Neural cell (in vitro differentiated cells): ENCODE measurements around the gene PHKG1. TPM values are rescaled to one million over a fixed set of nuclear protein-coding genes. Genes with fewer than 3 reads are reported as not detected.

ENCODE experiments used
- H2AFZ ChIP-seq: fragments of 200-600, 300-800 bp; sonication (generic), shearing (Covaris generic); 2 replicates; pipeline ENCODE4 v1.6.0; 2014; ENCODE audit warnings: low read depth, mild to moderate bottlenecking, antibody characterized with exemption, low read length, moderate library complexity
- H3F3A ChIP-seq: fragments of 200-600 bp; shearing (Covaris generic); 2 replicates; pipeline ENCODE4 v1.6.1; 2016; ENCODE audit warnings: mild to moderate bottlenecking, moderate library complexity, mixed read lengths, antibody characterized with exemption, low read length; ENCODE audit not compliant: insufficient read depth, poor library complexity, severe bottlenecking
- H3K27ac ChIP-seq: fragments of 200-600, 300-800 bp; sonication (generic), shearing (Covaris generic); 2 replicates; pipeline ENCODE4 v1.5.1; 2014; ENCODE audit warnings: mild to moderate bottlenecking, low read length, moderate library complexity
- H3K27me3 ChIP-seq: fragments of 300-800, 200-600 bp; sonication (generic), shearing (Covaris generic); 2 replicates; pipeline ENCODE4 v1.6.0; 2014; ENCODE audit warnings: mild to moderate bottlenecking, low read depth, low read length, moderate library complexity; ENCODE audit not compliant: insufficient read depth
- H3K36me3 ChIP-seq: fragments of 300-800, 200-600 bp; sonication (generic), shearing (Covaris generic); 2 replicates; pipeline ENCODE4 v1.5.1; 2014; ENCODE audit warnings: mild to moderate bottlenecking, antibody characterized with exemption, low read length, moderate library complexity; ENCODE audit not compliant: insufficient read depth
- H3K4me2 ChIP-seq: fragments of 300-800, 200-600 bp; sonication (generic), shearing (Covaris generic); 2 replicates; pipeline ENCODE4 v1.6.0; 2014; ENCODE audit warnings: mild to moderate bottlenecking, low read length
- H3K4me3 ChIP-seq: fragments of 300-800, 200-600 bp; sonication (generic), shearing (Covaris generic); 2 replicates; pipeline ENCODE4 v1.5.1; 2014; ENCODE audit warnings: mild to moderate bottlenecking, low read length, moderate library complexity
- H3K79me2 ChIP-seq: fragments of 200-600 bp; shearing (Covaris generic); replicated peaks from 2 replicates; pipeline ENCODE4 v1.6.0; 2014; ENCODE audit warnings: mild to moderate bottlenecking, low read length, moderate library complexity; ENCODE audit not compliant: insufficient read depth
- H3K9ac ChIP-seq: fragments of 300-800, 200-600 bp; sonication (generic), shearing (Covaris generic); 2 replicates; pipeline ENCODE4 v1.6.1; 2016; ENCODE audit warnings: mild to moderate bottlenecking, low read length, mixed read lengths
- H3K9me2 ChIP-seq: fragments of 200-600 bp; shearing (Covaris generic); 2 replicates; pipeline ENCODE4 v1.6.1; 2016; ENCODE audit warnings: mild to moderate bottlenecking, low read length, mixed read lengths; ENCODE audit not compliant: insufficient read depth
- H3K9me3 ChIP-seq: fragments of 200-600, 300-800 bp; sonication (generic), shearing (Covaris generic); 2 replicates; pipeline ENCODE4 v1.6.1; 2016; ENCODE audit warnings: mild to moderate bottlenecking, mixed run types, low read length, moderate library complexity, mixed read lengths
- H4K20me1 ChIP-seq: fragments of 200-600 bp; shearing (Covaris generic); 2 replicates; pipeline ENCODE4 v1.6.1; 2016; ENCODE audit warnings: mild to moderate bottlenecking, mixed run types; ENCODE audit not compliant: insufficient read depth
- EP300 ChIP-seq: fragments of 450-650 bp; conservative IDR thresholded peaks from 2 replicates; pipeline ENCODE4 v1.6.1; 2014; ENCODE audit warnings: antibody characterized with exemption, mild to moderate bottlenecking, moderate library complexity; ENCODE audit not compliant: poor library complexity, severe bottlenecking
- EZH2 ChIP-seq: fragments of 200-600, 300-800 bp; shearing (Covaris generic), sonication (generic); IDR thresholded peaks from 2 replicates; pipeline ENCODE4 v1.6.1; 2014; ENCODE audit warnings: antibody characterized with exemption, low read length, borderline replicate concordance, mild to moderate bottlenecking; ENCODE audit not compliant: insufficient read depth, poor library complexity, severe bottlenecking
- MXI1 ChIP-seq: fragments of 450-650 bp; conservative IDR thresholded peaks from 2 replicates; pipeline ENCODE4 v1.6.1; 2014; ENCODE audit warnings: antibody characterized with exemption, mild to moderate bottlenecking; ENCODE audit not compliant: poor library complexity, severe bottlenecking
- POLR2AphosphoS5 ChIP-seq: IDR thresholded peaks from 2 replicates; pipeline ENCODE4 v1.6.1; 2012
- REST ChIP-seq: IDR thresholded peaks from 2 replicates; pipeline ENCODE4 v1.6.1; 2012; ENCODE audit warnings: borderline replicate concordance
- TAF1 ChIP-seq: IDR thresholded peaks from 2 replicates; pipeline ENCODE4 v1.6.1; 2012; ENCODE audit warnings: low read depth
- polyA plus RNA-seq: library from polyadenylated mRNA; depleted of rRNA; stranded (reverse); fragments of >200 nt; gene quantifications from 2 replicates; pipeline ENCODE4 v1.2.3, GENCODE V29; 2014
- small RNA-seq, 3 experiments: library from RNA; depleted of rRNA; stranded (forward); fragments of <200 nt; gene quantifications; one replicate each; pipeline ENCODE3, GENCODE V24; 2012

Gene PHKG1
- polyA plus RNA-seq, 1 donor from 2014 or later = 2.6 TPM

GRCh38 chr7:56030340-56030739 is 62.4 kb downstream of the PHKG1 start:
- TF ChIP-seq MXI1 = no peak
- no peak for TF ChIP-seq EP300
- no peak for TF ChIP-seq TAF1
- TF ChIP-seq REST = no peak
- no peak for TF ChIP-seq EZH2
- no peak for TF ChIP-seq POLR2AphosphoS5
- H3K27ac ChIP-seq = no peak overlapping the region
- H4K20me1 ChIP-seq = no peaks in the 10 kb centered on the region
- no peak overlapping the region for H2AFZ ChIP-seq
- H3K79me2 ChIP-seq = no peaks in the 10 kb centered on the region
- no peaks in the 10 kb centered on the region for H3K9me2 ChIP-seq
- no peaks in the 10 kb centered on the region for H3K9me3 ChIP-seq
- H3K4me3 ChIP-seq = no peak overlapping the region
- H3F3A ChIP-seq = no peaks in the 10 kb centered on the region
- H3K27me3 ChIP-seq = no peaks in the 10 kb centered on the region
- H3K36me3 ChIP-seq = no peaks in the 10 kb centered on the region
- no peak overlapping the region for H3K4me2 ChIP-seq
- H3K9ac ChIP-seq = no peak overlapping the region

Small RNAs within 50 kb of the gene (small RNA-seq; reads per million reads assigned to genes)
- gene SNORA15 (0 reads per million in 3 experiments), gene SNORA22B (0 to 1.4 (median 1.1) reads per million in 3 experiments)

Other genes with a start within 250 kb of the PHKG1 start
- gene SEPTIN14, start 230.2 kb downstream of the PHKG1 start, polyA plus RNA-seq = not detected in 2 replicates
- gene ZNF713, start 205.5 kb downstream of the PHKG1 start, polyA plus RNA-seq = 20.5 and 21.1 TPM in 2 replicates
- gene MRPS17, start 141.1 kb downstream of the PHKG1 start, polyA plus RNA-seq = 20.0 and 20.5 TPM in 2 replicates
- gene NIPSNAP2, start 128.4 kb downstream of the PHKG1 start, polyA plus RNA-seq = 83.3 and 87.0 TPM in 2 replicates
- gene PSPH, start 41.5 kb downstream of the PHKG1 start, polyA plus RNA-seq = 24.0 and 26.4 TPM in 2 replicates
- gene CCT6A, start 41.2 kb downstream of the PHKG1 start, polyA plus RNA-seq = 268 and 275 TPM in 2 replicates
- gene SUMF2, start 28.7 kb downstream of the PHKG1 start, polyA plus RNA-seq = 69.3 and 84.1 TPM in 2 replicates
- 324 and 380 TPM in 2 replicates for gene CHCHD2, start 13.5 kb upstream of the PHKG1 start, polyA plus RNA-seq
- not detected in 2 replicates for gene NUPR2, start 23.5 kb upstream of the PHKG1 start, polyA plus RNA-seq